Panc1 (cell line): Measurements from ENCODE around the gene ZBTB7C.

Experiments
- POLR2AphosphoS5 ChIP-seq: IDR thresholded peaks from 2 replicates; pipeline ENCODE4 v1.6.1; 2012; ENCODE audit warnings: mild to moderate bottlenecking, low read depth, low read length, moderate library complexity
- TF ChIP-seq, protein P1 (sequence below): fragments of 450-650 bp; IDR thresholded peaks from 2 replicates; pipeline ENCODE4 v1.5.1; 2017; ENCODE audit warnings: mild to moderate bottlenecking

DNA sequence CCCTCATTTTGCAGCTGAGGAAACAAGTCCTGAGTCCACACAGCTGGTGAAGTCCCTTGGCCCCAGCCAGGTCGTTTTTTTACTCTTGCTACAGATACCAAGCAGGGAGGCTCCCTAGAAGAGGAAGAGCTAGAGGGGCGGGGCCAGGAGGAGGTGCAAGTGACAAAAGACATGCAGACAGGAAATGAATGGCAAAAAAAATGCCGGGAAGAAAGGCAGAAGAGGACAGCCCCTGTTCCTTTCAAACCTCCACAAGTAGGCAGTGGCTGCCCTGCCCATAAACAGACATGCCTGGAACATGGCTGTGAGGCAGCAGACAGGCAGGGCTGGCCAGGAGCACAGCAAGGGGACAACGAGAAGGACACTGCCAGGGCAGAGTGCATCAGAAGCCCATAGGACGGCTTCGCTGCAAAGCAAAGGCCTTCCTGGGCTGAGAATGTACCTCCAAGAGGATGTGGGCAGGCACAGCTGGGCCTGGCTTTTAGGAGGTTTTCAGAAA, 108.7 kb downstream of the ZBTB7C start:
- TF ChIP-seq, protein P1, sequence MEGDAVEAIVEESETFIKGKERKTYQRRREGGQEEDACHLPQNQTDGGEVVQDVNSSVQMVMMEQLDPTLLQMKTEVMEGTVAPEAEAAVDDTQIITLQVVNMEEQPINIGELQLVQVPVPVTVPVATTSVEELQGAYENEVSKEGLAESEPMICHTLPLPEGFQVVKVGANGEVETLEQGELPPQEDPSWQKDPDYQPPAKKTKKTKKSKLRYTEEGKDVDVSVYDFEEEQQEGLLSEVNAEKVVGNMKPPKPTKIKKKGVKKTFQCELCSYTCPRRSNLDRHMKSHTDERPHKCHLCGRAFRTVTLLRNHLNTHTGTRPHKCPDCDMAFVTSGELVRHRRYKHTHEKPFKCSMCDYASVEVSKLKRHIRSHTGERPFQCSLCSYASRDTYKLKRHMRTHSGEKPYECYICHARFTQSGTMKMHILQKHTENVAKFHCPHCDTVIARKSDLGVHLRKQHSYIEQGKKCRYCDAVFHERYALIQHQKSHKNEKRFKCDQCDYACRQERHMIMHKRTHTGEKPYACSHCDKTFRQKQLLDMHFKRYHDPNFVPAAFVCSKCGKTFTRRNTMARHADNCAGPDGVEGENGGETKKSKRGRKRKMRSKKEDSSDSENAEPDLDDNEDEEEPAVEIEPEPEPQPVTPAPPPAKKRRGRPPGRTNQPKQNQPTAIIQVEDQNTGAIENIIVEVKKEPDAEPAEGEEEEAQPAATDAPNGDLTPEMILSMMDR, result no peak
- TF ChIP-seq POLR2AphosphoS5, result no peak
